OCI-LY3 (cell line): ENCODE measurements around the gene ZBTB32.

Experiments used
- H2AFZ ChIP-seq: fragments of 200-600, 300-600 bp; shearing (Covaris generic); 2 replicates; pipeline ENCODE4 v1.6.0; 2014; ENCODE audit warnings: antibody characterized with exemption, low read depth, low read length
- H3K27ac ChIP-seq: fragments of 200-600, 300-600 bp; sonication (generic); 2 replicates; pipeline ENCODE4 v1.5.1; 2014; ENCODE audit warnings: mild to moderate bottlenecking, low read length, moderate library complexity, mixed read lengths
- H3K27me3 ChIP-seq: fragments of 200-600, 300-600 bp; sonication (generic); 2 replicates; pipeline ENCODE4 v1.6.1; 2014; ENCODE audit warnings: low read depth, low read length, mixed read lengths
- H3K36me3 ChIP-seq: fragments of 200-600, 300-600 bp; sonication (generic); replicated peaks from 2 replicates; pipeline ENCODE3; 2014; ENCODE audit warnings: low read depth, low read length, mixed read lengths
- H3K4me1 ChIP-seq: fragments of 300-600, 200-600 bp; sonication (generic); 2 replicates; pipeline ENCODE4 v1.6.1; 2014; ENCODE audit warnings: low read length, mixed read lengths
- H3K4me2 ChIP-seq: fragments of 200-600, 300-600 bp; sonication (generic); 2 replicates; pipeline ENCODE4 v1.6.1; 2014; ENCODE audit warnings: low read length, mixed read lengths
- H3K4me3 ChIP-seq: fragments of 300-600, 200-600 bp; sonication (generic); 2 replicates; pipeline ENCODE4 v1.5.1; 2014; ENCODE audit warnings: antibody characterized with exemption, mild to moderate bottlenecking, low read length, moderate library complexity
- H3K79me2 ChIP-seq: fragments of 300-600, 200-600 bp; shearing (Covaris generic); 2 replicates; pipeline ENCODE4 v1.6.1; 2014; ENCODE audit warnings: mild to moderate bottlenecking, low read length, mixed read lengths
- H3K9ac ChIP-seq: fragments of 300-600, 200-600 bp; shearing (Covaris generic); 2 replicates; pipeline ENCODE4 v1.6.0; 2014; ENCODE audit warnings: mild to moderate bottlenecking, low read length, moderate library complexity
- H3K9me3 ChIP-seq: fragments of 200-600, 300-600 bp; shearing (Covaris generic); 2 replicates; pipeline ENCODE4 v1.6.1; 2014; ENCODE audit warnings: low read length, mixed read lengths; ENCODE audit not compliant: insufficient read depth
- H4K20me1 ChIP-seq: fragments of 200-600, 300-600 bp; sonication (generic); 2 replicates; pipeline ENCODE4 v1.6.1; 2016; ENCODE audit warnings: low read length, mixed read lengths; ENCODE audit not compliant: insufficient read depth
- EZH2phosphoT487 ChIP-seq: fragments of 200-600 bp; shearing (Covaris generic); IDR thresholded peaks from 2 replicates; pipeline ENCODE4 v1.6.1; 2018; ENCODE audit warnings: antibody characterized with exemption, mixed run types, low read depth
- TF ChIP-seq, protein P1 (sequence below): fragments of 200-600, 300-600 bp; sonication (generic); IDR thresholded peaks from 2 replicates; pipeline ENCODE4 v1.5.1; 2014; ENCODE audit warnings: antibody characterized with exemption, low read length, low read depth

Gene ZBTB32

DNA sequence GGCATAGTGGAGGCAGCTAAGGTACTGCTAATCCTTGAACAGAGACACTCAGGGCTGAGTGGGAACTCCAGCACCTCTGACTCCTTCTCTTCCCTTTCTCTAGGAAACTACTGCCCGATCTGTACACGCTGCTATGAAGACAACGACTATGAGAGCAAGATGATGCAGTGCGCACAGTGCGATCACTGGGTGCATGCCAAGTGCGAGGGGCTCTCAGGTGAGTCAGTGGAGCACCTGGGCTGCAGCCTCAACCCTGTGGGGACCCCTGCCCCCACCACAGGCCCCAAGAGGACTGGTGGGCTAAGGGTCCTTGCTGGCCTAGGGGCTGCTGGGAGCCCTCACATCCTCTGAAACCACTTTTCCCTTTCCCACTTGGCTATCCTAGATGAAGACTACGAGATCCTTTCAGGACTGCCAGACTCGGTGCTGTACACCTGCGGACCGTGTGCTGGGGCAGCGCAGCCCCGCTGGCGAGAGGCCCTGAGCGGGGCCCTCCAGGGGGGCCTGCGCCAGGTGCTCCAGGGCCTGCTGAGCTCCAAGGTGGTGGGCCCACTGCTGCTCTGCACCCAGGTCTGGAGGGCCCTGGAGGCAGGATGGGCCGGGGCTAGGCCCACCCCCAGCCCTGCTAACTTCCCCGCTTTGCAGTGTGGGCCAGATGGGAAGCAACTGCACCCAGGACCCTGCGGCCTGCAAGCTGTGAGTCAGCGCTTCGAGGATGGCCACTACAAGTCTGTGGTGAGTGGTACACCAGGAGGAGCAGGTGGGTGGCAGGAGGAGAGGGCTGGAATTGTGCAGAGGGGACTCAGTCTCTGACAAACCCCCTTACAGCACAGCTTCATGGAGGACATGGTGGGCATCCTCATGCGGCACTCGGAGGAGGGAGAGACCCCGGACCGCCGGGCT lies 22.9 kb downstream of the ZBTB32 start:
- H3K4me2 ChIP-seq, result no peak overlapping the region
- peaks cover 4% of the 10 kb centered on the region for H4K20me1 ChIP-seq
- H3K9me3 ChIP-seq, result no peaks in the 10 kb centered on the region
- H3K4me1 ChIP-seq, result no peaks in the 10 kb centered on the region
- TF ChIP-seq EZH2phosphoT487, result no peak
- TF ChIP-seq, protein P1, sequence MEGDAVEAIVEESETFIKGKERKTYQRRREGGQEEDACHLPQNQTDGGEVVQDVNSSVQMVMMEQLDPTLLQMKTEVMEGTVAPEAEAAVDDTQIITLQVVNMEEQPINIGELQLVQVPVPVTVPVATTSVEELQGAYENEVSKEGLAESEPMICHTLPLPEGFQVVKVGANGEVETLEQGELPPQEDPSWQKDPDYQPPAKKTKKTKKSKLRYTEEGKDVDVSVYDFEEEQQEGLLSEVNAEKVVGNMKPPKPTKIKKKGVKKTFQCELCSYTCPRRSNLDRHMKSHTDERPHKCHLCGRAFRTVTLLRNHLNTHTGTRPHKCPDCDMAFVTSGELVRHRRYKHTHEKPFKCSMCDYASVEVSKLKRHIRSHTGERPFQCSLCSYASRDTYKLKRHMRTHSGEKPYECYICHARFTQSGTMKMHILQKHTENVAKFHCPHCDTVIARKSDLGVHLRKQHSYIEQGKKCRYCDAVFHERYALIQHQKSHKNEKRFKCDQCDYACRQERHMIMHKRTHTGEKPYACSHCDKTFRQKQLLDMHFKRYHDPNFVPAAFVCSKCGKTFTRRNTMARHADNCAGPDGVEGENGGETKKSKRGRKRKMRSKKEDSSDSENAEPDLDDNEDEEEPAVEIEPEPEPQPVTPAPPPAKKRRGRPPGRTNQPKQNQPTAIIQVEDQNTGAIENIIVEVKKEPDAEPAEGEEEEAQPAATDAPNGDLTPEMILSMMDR, result no peak
- no peak overlapping the region for H3K9ac ChIP-seq
- no peak overlapping the region for H3K4me3 ChIP-seq
- no peak overlapping the region for H2AFZ ChIP-seq
- no peaks in the 10 kb centered on the region for H3K79me2 ChIP-seq
- H3K27me3 ChIP-seq, result no peaks in the 10 kb centered on the region
- H3K36me3 ChIP-seq, result peaks cover 83% of the 10 kb centered on the region
- no peak overlapping the region for H3K27ac ChIP-seq

DNA sequence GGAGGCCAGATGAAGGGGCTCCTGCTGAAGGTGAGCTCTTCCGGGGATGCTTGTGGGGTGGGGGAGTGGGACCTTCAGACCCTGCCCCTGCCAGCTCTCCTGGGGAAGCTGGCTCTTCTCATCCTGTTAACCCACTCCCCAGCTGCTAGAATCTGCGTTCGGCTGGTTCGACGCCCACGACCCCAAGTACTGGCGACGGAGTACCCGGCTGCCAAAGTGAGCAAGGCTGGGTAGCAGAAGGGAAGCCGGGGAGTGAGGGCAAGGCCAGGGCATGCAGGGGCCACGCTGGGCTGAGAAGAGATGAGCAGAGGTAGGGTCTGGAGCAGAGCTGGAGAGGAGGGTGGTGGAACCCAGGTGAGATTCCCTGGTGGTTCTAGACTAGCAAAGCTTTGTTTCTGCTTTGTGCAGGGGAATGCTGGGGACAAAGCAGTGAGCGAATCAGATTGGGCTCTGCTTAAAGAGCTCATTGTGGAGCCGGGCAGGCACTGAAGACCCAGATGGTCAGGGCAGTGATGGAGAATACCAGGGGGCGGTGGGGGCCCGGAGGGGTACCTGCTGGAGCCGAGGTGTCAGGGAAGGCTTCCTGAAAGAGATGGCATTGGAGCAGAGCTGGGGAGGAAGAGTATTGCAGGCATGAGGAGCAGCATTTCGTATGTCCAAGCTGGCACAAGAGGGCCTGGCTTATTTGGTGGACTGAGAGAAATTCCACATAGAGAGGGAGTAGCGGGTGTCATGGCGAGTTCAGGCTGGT lies 23.8 kb downstream of the ZBTB32 start:
- no peak overlapping the region for H3K9ac ChIP-seq
- no peak for TF ChIP-seq EZH2phosphoT487
- TF ChIP-seq, protein P1, result no peak
- H2AFZ ChIP-seq, result no peak overlapping the region
- H3K79me2 ChIP-seq, result no peaks in the 10 kb centered on the region
- no peak overlapping the region for H3K4me2 ChIP-seq
- peaks cover 2% of the 10 kb centered on the region for H4K20me1 ChIP-seq
- no peak overlapping the region for H3K4me3 ChIP-seq
- no peaks in the 10 kb centered on the region for H3K9me3 ChIP-seq
- H3K27ac ChIP-seq, result no peak overlapping the region
- peaks cover 79% of the 10 kb centered on the region for H3K36me3 ChIP-seq
- no peaks in the 10 kb centered on the region for H3K27me3 ChIP-seq
- no peaks in the 10 kb centered on the region for H3K4me1 ChIP-seq

DNA sequence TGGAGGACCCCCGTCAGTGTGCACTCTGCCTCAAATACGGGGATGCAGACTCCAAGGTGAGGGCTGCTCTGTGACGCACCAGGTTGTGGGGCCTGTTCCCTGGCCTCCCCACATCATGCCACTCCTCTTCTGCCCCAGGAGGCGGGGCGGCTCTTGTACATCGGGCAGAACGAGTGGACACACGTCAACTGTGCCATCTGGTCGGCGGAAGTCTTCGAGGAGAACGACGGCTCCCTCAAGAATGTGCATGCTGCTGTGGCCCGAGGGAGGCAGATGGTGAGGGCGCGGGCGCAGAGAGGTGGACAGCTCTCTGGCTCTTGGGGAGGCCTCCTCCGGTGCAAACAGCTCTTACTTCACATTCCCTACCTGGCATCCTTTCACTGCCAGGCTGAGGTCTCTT lies 24.7 kb downstream of the ZBTB32 start:
- Histone ChIP-seq H3K4me2 (no peak overlapping the region), H3K79me2 (no peaks in the 10 kb centered on the region), H3K4me1 (no peaks in the 10 kb centered on the region), H4K20me1 (no peaks in the 10 kb centered on the region; the same call in 1 of the 2 replicates), H3K9ac (no peak overlapping the region), H3K9me3 (no peaks in the 10 kb centered on the region), H3K36me3 (peaks cover 78% of the 10 kb centered on the region), H2AFZ (no peak overlapping the region), H3K27me3 (no peaks in the 10 kb centered on the region), H3K27ac (no peak overlapping the region), H3K4me3 (no peak overlapping the region)
- TF ChIP-seq EZH2phosphoT487, result no peak
- TF ChIP-seq, protein P1, result no peak

DNA sequence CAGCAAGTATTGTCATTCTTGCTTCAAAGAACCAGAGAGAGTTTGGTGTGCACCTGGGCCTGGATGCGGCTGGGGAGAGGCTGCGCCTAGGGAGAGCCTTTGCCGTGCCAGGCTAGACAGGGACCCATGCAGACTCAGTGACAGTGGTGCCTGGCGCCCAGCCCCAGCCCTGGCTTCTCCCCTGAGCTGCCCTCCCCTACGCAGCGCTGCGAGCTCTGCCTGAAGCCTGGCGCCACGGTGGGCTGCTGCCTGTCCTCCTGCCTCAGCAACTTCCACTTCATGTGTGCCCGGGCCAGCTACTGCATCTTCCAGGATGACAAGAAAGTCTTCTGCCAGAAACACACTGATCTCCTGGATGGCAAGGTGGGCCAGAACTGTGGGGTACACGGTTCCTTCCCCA lies 25.4 kb downstream of the ZBTB32 start:
- no peaks in the 10 kb centered on the region for H3K9me3 ChIP-seq
- no peak overlapping the region for H3K4me2 ChIP-seq
- no peaks in the 10 kb centered on the region for H3K4me1 ChIP-seq
- peaks cover 76% of the 10 kb centered on the region for H3K36me3 ChIP-seq
- H3K79me2 ChIP-seq, result no peaks in the 10 kb centered on the region
- no peaks in the 10 kb centered on the region; the same call in 1 of the 2 replicates for H4K20me1 ChIP-seq
- no peak overlapping the region for H3K9ac ChIP-seq
- no peak overlapping the region for H3K4me3 ChIP-seq
- no peak overlapping the region for H3K27ac ChIP-seq
- no peaks in the 10 kb centered on the region for H3K27me3 ChIP-seq
- H2AFZ ChIP-seq, result no peak overlapping the region
- TF ChIP-seq, protein P1, result no peak
- no peak for TF ChIP-seq EZH2phosphoT487
